ENCODE data around the gene DNMT3A.

DNA sequence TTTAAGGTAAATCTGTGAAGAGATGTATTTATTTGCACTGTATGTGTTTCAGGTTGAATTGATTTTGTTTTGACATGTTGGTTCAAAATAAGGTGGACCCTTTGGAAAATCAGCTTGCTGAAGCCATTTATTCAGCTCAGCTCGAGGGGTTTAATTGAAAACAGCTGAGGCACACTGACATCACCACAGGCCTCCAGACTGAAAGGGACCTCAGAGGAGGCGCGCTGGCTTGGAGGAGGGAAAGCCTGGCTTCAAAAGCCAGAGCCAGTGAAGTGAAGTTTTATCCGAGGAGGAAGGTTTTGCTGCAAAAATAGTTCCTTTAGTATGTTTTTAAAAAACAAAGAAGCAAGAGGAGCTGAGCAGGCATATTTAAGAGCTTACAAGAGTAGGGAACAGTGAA lies 26.9 kb upstream of the DNMT3A start:
- TF ChIP-seq EZH2 (IDR thresholded peaks at IDR 0.05) (no peak), POLR2AphosphoS5 (IDR thresholded peaks at IDR 0.05; ENCODE audit: borderline replicate concordance, low read depth, low read length) (no peak)
